A673 (cell line): ENCODE measurements around the gene ADK. TPM values are rescaled to one million over a fixed set of nuclear protein-coding genes. Genes with fewer than 3 reads are reported as not detected.

Experiments
- BruUV-seq: library from RNA; stranded (reverse); fragments of 400-500 nt; replicated peaks from 2 replicates; lab custom pipeline; 2021; lab: Mats Ljungman, UMichigan
- CTCF ChIA-PET: fragments of 300-600 bp; sonication (Branson Sonifier 250); formaldehyde crosslinking; loops from one replicate; lab custom pipeline; 2022; ENCODE audit warnings: antibody characterized with exemption; lab: Charles Lee
- POLR2A ChIA-PET: fragments of 300-600 bp; sonication (Branson Sonifier 250); formaldehyde crosslinking; loops from one replicate; lab custom pipeline; 2022; ENCODE audit warnings: antibody characterized with exemption; ENCODE audit not compliant: low non-redundant PET; lab: Charles Lee
- DNase-seq: peaks from one replicate; pipeline ENCODE4 v3.0.0-alpha.2; 2015; ENCODE audit warnings: low spot score
- H3K27ac ChIP-seq: fragments of 200-600 bp; sonication (generic); 2 replicates; pipeline ENCODE4 v1.5.1; 2016; ENCODE audit warnings: mixed run types, low read depth, mild to moderate bottlenecking, mixed read lengths, antibody characterized with exemption, low read length; ENCODE audit not compliant: poor library complexity, severe bottlenecking
- H3K27me3 ChIP-seq: fragments of 200-600 bp; sonication (generic); replicated peaks from 2 replicates; pipeline ENCODE4 v1.6.1; 2017; ENCODE audit warnings: mixed run types, low read depth, mild to moderate bottlenecking, mixed read lengths, antibody characterized with exemption, low read length; ENCODE audit not compliant: insufficient read depth, poor library complexity
- H3K36me3 ChIP-seq: fragments of 200-600 bp; sonication (generic); 2 replicates; pipeline ENCODE4 v1.6.1; 2016; ENCODE audit warnings: mixed run types, mild to moderate bottlenecking, mixed read lengths, antibody characterized with exemption, low read length; ENCODE audit not compliant: insufficient read depth, poor library complexity, severe bottlenecking
- H3K4me1 ChIP-seq: fragments of 200-600 bp; sonication (generic); 2 replicates; pipeline ENCODE4 v1.6.1; 2017; ENCODE audit warnings: mixed run types, mild to moderate bottlenecking, mixed read lengths, antibody characterized with exemption, low read length; ENCODE audit not compliant: insufficient read depth, poor library complexity, severe bottlenecking
- H3K4me3 ChIP-seq: fragments of 200-600 bp; sonication (generic); 2 replicates; pipeline ENCODE4 v1.5.1; 2016; ENCODE audit warnings: low read depth, mixed run types, mild to moderate bottlenecking, mixed read lengths, low read length; ENCODE audit not compliant: poor library complexity, severe bottlenecking
- H3K9me3 ChIP-seq: fragments of 200-600 bp; sonication (generic); 2 replicates; pipeline ENCODE4 v1.6.1; 2016; ENCODE audit warnings: mixed run types, low read depth, mild to moderate bottlenecking, mixed read lengths, antibody characterized with exemption, low read length; ENCODE audit not compliant: poor library complexity, severe bottlenecking
- CTCF ChIP-seq: fragments of 300-800, 200-600 bp; sonication (generic); conservative IDR thresholded peaks from 2 replicates; pipeline ENCODE4 v1.5.1; 2017; ENCODE audit warnings: low read depth, mild to moderate bottlenecking, antibody characterized with exemption, low read length, moderate library complexity, mixed read lengths
- EZH2 ChIP-seq: fragments of 200-600 bp; sonication (generic); IDR thresholded peaks from 2 replicates; pipeline ENCODE4 v1.6.1; 2017; ENCODE audit warnings: borderline replicate concordance, low read depth, mild to moderate bottlenecking, mixed read lengths, antibody characterized with exemption, low read length; ENCODE audit not compliant: poor library complexity, severe bottlenecking
- intact Hi-C: fragments of 100-400 bp; cut with micrococcal nuclease; formaldehyde crosslinking; loops from one replicate; pipeline ENCODE4 v1.10.0; 2022; ENCODE audit not compliant: unreplicated experiment
- total RNA-seq: library from RNA; stranded (reverse); gene quantifications from 2 replicates; pipeline ENCODE4 v1.2.3, GENCODE V29; 2021

The ADK gene
- total RNA-seq, 1 experiment from 2014 or later: 49.0 TPM

- CTCF ChIA-PET: no interaction called here
- H3K4me1 ChIP-seq: no peaks in the 10 kb centered on the region
- H3K9me3 ChIP-seq: no peaks in the 10 kb centered on the region
- POLR2A ChIA-PET: no interaction called here
- H3K4me3 ChIP-seq: no peak overlapping the region
- BruUV-seq: no TSS peak
- no peak for DNase-seq
- no peaks in the 10 kb centered on the region for H3K36me3 ChIP-seq
- intact Hi-C loops: no loop called here
- H3K27ac ChIP-seq: no peak overlapping the region
- TF ChIP-seq CTCF (no peak), EZH2 (no peak)
- H3K27me3 ChIP-seq: no peaks in the 10 kb centered on the region
Observed at GRCh38 chr10:74754381-74754821, 603.4 kb downstream of the ADK start.

GRCh38 chr10:74755273-74755672, 604.3 kb downstream of the ADK start:
- intact Hi-C loops: no loop called here
- ChIA-PET CTCF (no interaction called here), POLR2A (no interaction called here)
- BruUV-seq: no TSS peak
- Histone ChIP-seq H3K36me3 (no peaks in the 10 kb centered on the region), H3K27me3 (no peaks in the 10 kb centered on the region), H3K9me3 (no peaks in the 10 kb centered on the region), H3K4me1 (no peaks in the 10 kb centered on the region), H3K27ac (no peak overlapping the region), H3K4me3 (no peak overlapping the region)
- no peak for DNase-seq
- TF ChIP-seq EZH2: no peak
- no peak for TF ChIP-seq CTCF

Other genes with a start within 250 kb of the ADK start
- gene PLAU, start 240.1 kb upstream of the ADK start, total RNA-seq: 6.9 and 8.3 TPM in 2 replicates
- 159 and 176 TPM in 2 replicates for gene VCL, start 153.1 kb upstream of the ADK start, total RNA-seq
- 63.7 and 68.3 TPM in 2 replicates for gene AP3M1, start 393 bp upstream of the ADK start, total RNA-seq